GM12878 (cell line): ENCODE measurements around the gene CYBC1. TPM values are rescaled to one million over a fixed set of nuclear protein-coding genes. Genes with fewer than 3 reads are reported as not detected.

ENCODE experiments used
- ATAC-seq: fragments of 200-7000 bp; cut with Tn5 transposase; 3 replicates; pipeline ENCODE4 v1.9.1; 2020; ENCODE audit warnings: mild to moderate bottlenecking, moderate library complexity
- BruUV-seq: library from RNA; stranded (reverse); fragments of 400-500 nt; replicated peaks from 2 replicates; lab custom pipeline; 2021; lab: Mats Ljungman, UMichigan
- CTCF ChIA-PET: fragments of 300-600 bp; sonication (Branson Sonifier 250); formaldehyde crosslinking; extraction: SDS; loops from one replicate; lab custom pipeline; 2021; ENCODE audit warnings: inconsistent platforms; lab: Yijun Ruan, JAX
- POLR2A ChIA-PET: fragments of 350-600 bp; formaldehyde crosslinking; extraction: SDS; loops from one replicate; lab custom pipeline; 2021; ENCODE audit warnings: inconsistent platforms; lab: Charles Lee
- RAD21 ChIA-PET: fragments of 300-600 bp; sonication (Branson Sonifier 250); formaldehyde crosslinking; loops from one replicate; lab custom pipeline; 2023; ENCODE audit warnings: antibody characterized with exemption; ENCODE audit not compliant: unreplicated experiment; lab: Charles Lee
- SMC1A ChIA-PET: fragments of 300-600 bp; sonication (Branson Sonifier 250); formaldehyde crosslinking; loops from one replicate; lab custom pipeline; 2023; ENCODE audit not compliant: unreplicated experiment, uncharacterized antibody; lab: Charles Lee
- DNase-seq: peaks from one replicate; pipeline ENCODE4 v3.0.0-alpha.2; 2011; ENCODE audit warnings: low read depth, low spot score
- FAIRE-seq: peaks from 3 replicates; lab custom pipeline; 2011; peaks lifted over from hg19 to GRCh38; lab: Jason Lieb, UNC
- H2AFZ ChIP-seq: 2 replicates; pipeline ENCODE4 v1.6.0; 2011; ENCODE audit warnings: low read depth, low read length, control low read depth; ENCODE audit not compliant: control insufficient read depth
- H3K27ac ChIP-seq: 2 replicates; pipeline ENCODE4 v1.5.1; 2011; ENCODE audit warnings: control low read depth; ENCODE audit not compliant: control insufficient read depth, insufficient read depth
- H3K27me3 ChIP-seq, 2 experiments: replicated peaks in 1 of 2; 2 replicates each; pipeline versions ENCODE4 v1.6.0 to v1.6.1; 2011; ENCODE audit warnings: low read length in 1 of 2; ENCODE audit not compliant: control insufficient read depth in 2 of 2, insufficient read depth in 2 of 2
- H3K36me3 ChIP-seq, 2 experiments: 2 replicates each; pipeline ENCODE4 v1.5.1; 2011; ENCODE audit warnings: low read length in 1 of 2; ENCODE audit not compliant: control insufficient read depth in 2 of 2, insufficient read depth in 2 of 2
- H3K4me1 ChIP-seq: 2 replicates; pipeline ENCODE4 v1.6.1; 2011; ENCODE audit warnings: mild to moderate bottlenecking, low read length, moderate library complexity, mixed read lengths; ENCODE audit not compliant: control insufficient read depth, insufficient read depth
- H3K4me2 ChIP-seq: 2 replicates; pipeline ENCODE4 v1.6.0; 2011; ENCODE audit warnings: control low read depth; ENCODE audit not compliant: control insufficient read depth, insufficient read depth
- H3K4me3 ChIP-seq: fragments of 200-600 bp; sonication (generic); 2 replicates; pipeline ENCODE4 v1.5.1; 2016
- H3K79me2 ChIP-seq: 2 replicates; pipeline ENCODE4 v1.6.0; 2011; ENCODE audit warnings: low read length; ENCODE audit not compliant: control insufficient read depth, insufficient read depth
- H3K9ac ChIP-seq: 2 replicates; pipeline ENCODE4 v1.8.0; 2011; ENCODE audit warnings: low read length, control low read depth, mixed read lengths; ENCODE audit not compliant: control insufficient read depth, insufficient read depth
- H3K9me3 ChIP-seq: replicated peaks from 3 replicates; pipeline ENCODE4 v1.5.1; 2011; ENCODE audit warnings: mild to moderate bottlenecking, low read length; ENCODE audit not compliant: control insufficient read depth, insufficient read depth
- H4K20me1 ChIP-seq: 2 replicates; pipeline ENCODE4 v1.6.0; 2011; ENCODE audit not compliant: control insufficient read depth, insufficient read depth
- ATF7 ChIP-seq: fragments of 450-650 bp; IDR thresholded peaks from 2 replicates; pipeline ENCODE4 v1.6.1; 2016; ENCODE audit warnings: low read depth, mild to moderate bottlenecking
- BCLAF1 ChIP-seq: fragments of 450-650 bp; IDR thresholded peaks from 2 replicates; pipeline ENCODE4 v1.6.1; 2017; ENCODE audit warnings: antibody characterized with exemption, mild to moderate bottlenecking, moderate library complexity
- CREB1 ChIP-seq: IDR thresholded peaks from 2 replicates; pipeline ENCODE4 v1.6.1; 2012; ENCODE audit warnings: low read depth, mild to moderate bottlenecking, inconsistent platforms
- CREM ChIP-seq: IDR thresholded peaks from 2 replicates; pipeline ENCODE4 v1.6.1; 2014; ENCODE audit warnings: antibody characterized with exemption, low read depth
- DPF2 ChIP-seq: fragments of 450-650 bp; IDR thresholded peaks from 2 replicates; pipeline ENCODE4 v1.6.1; 2017; ENCODE audit warnings: mild to moderate bottlenecking
- EP300 ChIP-seq, 2 experiments: fragments of 150-350 bp in 1 of 2; IDR thresholded peaks; 2 replicates each; pipeline ENCODE4 v1.6.1; 2011 to 2012; ENCODE audit warnings: low read depth in 2 of 2, low read length in 2 of 2, borderline replicate concordance in 1 of 2, improper control_type of control experiment in 1 of 2, inconsistent platforms in 1 of 2; ENCODE audit not compliant: control insufficient read depth in 1 of 2
- EZH2 ChIP-seq: IDR thresholded peaks from 2 replicates; pipeline ENCODE4 v1.6.1; 2012; ENCODE audit warnings: low read depth, mild to moderate bottlenecking, control low read depth, inconsistent platforms, low read length, borderline replicate concordance; ENCODE audit not compliant: control insufficient read depth
- FOS ChIP-seq: IDR thresholded peaks from 3 replicates; pipeline ENCODE4 v1.6.1; 2011; ENCODE audit warnings: borderline replicate concordance; ENCODE audit not compliant: insufficient read length; ENCODE audit errors: extremely low read depth
- HDGF ChIP-seq: fragments of 450-650 bp; IDR thresholded peaks from 2 replicates; pipeline ENCODE4 v1.6.1; 2016; ENCODE audit warnings: antibody characterized with exemption
- IKZF2 ChIP-seq, 2 experiments: fragments of 450-650 bp; IDR thresholded peaks; 2 replicates each; pipeline ENCODE4 v1.6.1; 2017; ENCODE audit warnings: mild to moderate bottlenecking in 2 of 2, moderate library complexity in 2 of 2
- POU2F2 ChIP-seq: IDR thresholded peaks from 3 replicates; pipeline ENCODE4 v1.6.1; 2011; ENCODE audit warnings: low read depth, mild to moderate bottlenecking, low read length, borderline replicate concordance
- SKIL ChIP-seq: fragments of 450-650 bp; IDR thresholded peaks from 2 replicates; pipeline ENCODE4 v1.6.1; 2017; ENCODE audit warnings: mild to moderate bottlenecking, low read depth, inconsistent platforms; ENCODE audit not compliant: poor library complexity, severe bottlenecking
- STAT3 ChIP-seq: IDR thresholded peaks from 2 replicates; pipeline ENCODE4 v1.6.1; 2011; ENCODE audit warnings: low read depth, low read length, improper control_type of control experiment
- TCF12 ChIP-seq: IDR thresholded peaks from 2 replicates; pipeline ENCODE4 v1.6.1; 2011; ENCODE audit warnings: low read depth, mild to moderate bottlenecking, low read length
- YBX1 ChIP-seq: fragments of 450-650 bp; IDR thresholded peaks from 2 replicates; pipeline ENCODE4 v1.6.1; 2016; ENCODE audit warnings: antibody characterized with exemption
- ZBTB33 ChIP-seq: fragments of 450-650 bp; IDR thresholded peaks from 2 replicates; pipeline ENCODE4 v1.6.1; 2017; ENCODE audit warnings: mild to moderate bottlenecking
- WGBS: methylation state at CpG from one replicate; pipeline ENCODE4 v1.1.6; 2016; ENCODE audit warnings: low lambda C conversion rate; ENCODE audit not compliant: insufficient replicate concordance, insufficient coverage; ENCODE audit errors: missing lambda C conversion rate; 5-methylcytosine and 5-hydroxymethylcytosine counted together
- in situ Hi-C: fragments of 300-500 bp; cut with MboI; formaldehyde crosslinking; loops from 9 replicates; pipeline ENCODE4 v1.14.3; 2018; ENCODE audit warnings: mixed read lengths
- intact Hi-C: fragments of 100-400 bp; cut with micrococcal nuclease; formaldehyde crosslinking; loops from one replicate; pipeline ENCODE4 v1.14.2; 2022; ENCODE audit not compliant: unreplicated experiment
- polyA plus RNA-seq, 11 experiments: library from polyadenylated mRNA; depleted of rRNA in 4 of 11; unstranded in 6 of 11; stranded (reverse) in 5 of 11; fragments of >200 nt; fragmentation: Nextera tagmentation in 4 of 11; fragmentation: Illumina TruSeq in 1 of 11; extraction: Ambion mirVana in 4 of 11; extraction: Trizol in 1 of 11; gene quantifications; 1 replicate in 1 of 11; 2 replicates in 10 of 11; pipeline versions ENCODE4 v1.2.1 to v1.2.3, GENCODE V29; 2011 to 2016; ENCODE audit warnings: inconsistent platforms in 2 of 11, missing spikeins in 2 of 11, low read depth in 1 of 11
- total RNA-seq, 4 experiments: library from RNA; depleted of rRNA in 3 of 4; stranded (reverse); fragments of >200 nt in 3 of 4; fragmentation: Illumina TruSeq in 1 of 4; extraction: Trizol in 1 of 4; gene quantifications; 2 replicates each; pipeline versions ENCODE4 v1.2.1 to v1.2.3, GENCODE V29; 2013 to 2021

The CYBC1 gene
- total and polyA plus RNA-seq, 10 of the 15 experiments (the other 5 are each of a cell fraction or from before 2014, with no cell fraction given): 4.2 to 162 (median 133) TPM

DNA sequence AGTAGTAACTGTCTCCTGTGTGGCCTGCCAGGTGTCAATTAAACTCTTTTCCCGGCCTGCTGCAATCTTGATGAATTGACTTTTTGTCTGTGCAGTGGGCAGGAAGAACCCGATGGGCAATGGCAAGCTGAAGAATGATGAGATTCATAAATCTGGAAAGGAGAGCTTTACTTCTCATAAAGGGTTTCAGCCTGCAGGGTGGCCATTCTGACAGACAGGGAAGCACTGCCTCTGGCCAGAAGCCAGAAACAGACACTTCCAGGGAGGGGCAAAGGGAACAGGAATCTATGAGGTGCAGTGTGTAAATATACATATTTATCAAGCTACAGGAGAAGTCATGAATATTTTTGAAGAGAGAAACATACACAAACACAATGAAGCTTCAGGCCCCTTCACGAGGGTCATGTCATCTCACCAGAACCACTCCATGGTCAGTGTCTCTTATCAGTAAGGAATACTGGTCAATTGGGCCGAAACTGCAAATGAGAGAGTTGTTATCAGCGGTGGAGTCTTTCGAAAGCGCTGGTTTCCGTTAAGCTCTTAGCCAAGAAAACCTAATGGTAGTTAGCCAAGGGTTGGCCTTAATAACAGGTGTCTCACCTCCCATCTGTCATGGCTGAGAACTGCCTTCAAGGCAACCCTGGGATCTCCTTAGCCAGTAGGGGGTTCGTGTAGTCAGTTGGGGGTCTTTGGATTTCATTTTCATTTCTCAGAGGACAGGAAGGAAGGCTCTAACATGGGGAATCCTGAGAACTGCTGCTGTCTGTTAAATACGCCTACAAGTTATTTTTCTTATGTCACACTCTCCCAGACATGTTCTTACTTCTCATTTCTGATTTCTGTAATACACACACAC lies 6.7 kb upstream of the CYBC1 start:
- Histone ChIP-seq H3K4me2 (peak overlapping the region; percentile 83), H3K9ac (peak overlapping the region; percentile 92), H4K20me1 (no peaks in the 10 kb centered on the region), H3K79me2 (peaks cover 10% of the 10 kb centered on the region), H3K9me3 (no peaks in the 10 kb centered on the region), H3K27me3 (no peaks in the 10 kb centered on the region), H3K4me3 (peak overlapping the region; percentile 63), H3K4me1 (peaks cover 6% of the 10 kb centered on the region), H3K36me3 (peaks cover 5 to 11% of the 10 kb centered on the region in 2 experiments), H2AFZ (0 out of 2 replicates have a peak overlapping the region, but pooled peaks have one; percentile 35), H3K27ac (peak overlapping the region; percentile 99)
- ATAC-seq (no peak), DNase-seq (no peak), FAIRE-seq (no peak)
- ChIA-PET CTCF (interaction anchor here (0.5 to 1.2 kb wide), 3 partner anchors 39 to 94 kb away, joined by 3 to 4 read pairs (median 3); no protein-coding TSS in a partner anchor), SMC1A (interaction anchor here (0.7 to 1.8 kb wide), 5 partner anchors 8 to 299 kb away, joined by 3 to 7 read pairs (median 3); no protein-coding TSS in a partner anchor), POLR2A (interaction anchor here (0.5 to 1.8 kb wide), 5 partner anchors 8 to 49 kb away, joined by 3 to 16 read pairs (median 4); no protein-coding TSS in a partner anchor), RAD21 (interaction anchor here (1.0 kb wide), 2 partner anchors 8 to 251 kb away, joined by 3 read pairs; no protein-coding TSS in a partner anchor)
- BruUV-seq: no TSS peak
- in situ Hi-C loops (no loop called here), intact Hi-C loops (no loop called here)
- 66% methylated on average over 10 of the region's 10 CpGs for WGBS
- TF ChIP-seq YBX1 (no peak), ATF7 (no peak), FOS (no peak), HDGF (no peak), EZH2 (no peak), IKZF2 (IDR thresholded peaks at IDR 0.05) (no peak), ZBTB33 (0 out of 2 replicates have a peak, but pooled peaks have one; percentile 26), BCLAF1 (no peak), CREB1 (no peak), SKIL (peak; percentile 32), STAT3 (0 out of 2 replicates have a peak, but pooled peaks have one; percentile 35), POU2F2 (no peak), DPF2 (no peak), TCF12 (0 out of 2 replicates have a peak, but pooled peaks have one; percentile 30), CREM (no peak), EP300 (IDR thresholded peaks at IDR 0.05; ENCODE audit: borderline replicate concordance in 1 of 2, control insufficient read depth in 1 of 2, low read depth in 2 of 2, low read length in 2 of 2) (no peak)
